ENCODE data around the gene STK32C. TPM values are rescaled to one million over a fixed set of nuclear protein-coding genes. Genes with fewer than 3 reads are reported as not detected.
A peak's percentile ranks its signal among the peaks of the same experiment; 100 is the strongest.
"Not testable (repeated sequence)": the region's sequence is repeated elsewhere in the genome, so short reads cannot be mapped to it uniquely, and the experiment has no call there.

The STK32C gene
- total RNA-seq, 1 donor from 2014 or later = 15.2 TPM

GRCh38 chr10:132347211-132347930 is 39.6 kb upstream of the STK32C start:
- intact Hi-C loops (cut with micrococcal nuclease) = no loop called here
- Mint-ChIP-seq H3K27me3 (no peaks in the 10 kb centered on the region), H3K27ac (no peak overlapping the region), H3K9me3 (no peaks in the 10 kb centered on the region), H3K36me3 (ENCODE audit: low read depth) (no peaks in the 10 kb centered on the region), H3K4me1 (no peaks in the 10 kb centered on the region), H3K4me3 (no peak overlapping the region)
- no peak for DNase-seq

GRCh38 chr10:132346806-132347205 is 39.1 kb upstream of the STK32C start:
- Mint-ChIP-seq H3K9me3 (no peaks in the 10 kb centered on the region), H3K27ac (no peak overlapping the region)

GRCh38 chr10:132345345-132345744 is 37.6 kb upstream of the STK32C start:
- no peaks in the 10 kb centered on the region for H3K9me3 Mint-ChIP-seq
- H3K27ac Mint-ChIP-seq = no peak overlapping the region
- H3K27me3 Mint-ChIP-seq = no peaks in the 10 kb centered on the region
- no peak overlapping the region for H3K4me3 Mint-ChIP-seq
- no peaks in the 10 kb centered on the region for H3K4me1 Mint-ChIP-seq
- H3K36me3 Mint-ChIP-seq (ENCODE audit: low read depth) = no peaks in the 10 kb centered on the region
- DNase-seq = no peak
- intact Hi-C loops (cut with micrococcal nuclease) = no loop called here

More at GRCh38 chr10:132346806-132347205, 39.1 kb upstream of the STK32C start:
- DNase-seq = no peak
- no peaks in the 10 kb centered on the region for H3K27me3 Mint-ChIP-seq
- H3K4me3 Mint-ChIP-seq = no peak overlapping the region
- H3K36me3 Mint-ChIP-seq (ENCODE audit: low read depth) = no peaks in the 10 kb centered on the region
- intact Hi-C loops (cut with micrococcal nuclease) = no loop called here
- H3K4me1 Mint-ChIP-seq = no peaks in the 10 kb centered on the region

GRCh38 chr10:132344386-132344785 is 36.6 kb upstream of the STK32C start:
- Mint-ChIP-seq H3K36me3 (ENCODE audit: low read depth) (no peaks in the 10 kb centered on the region), H3K9me3 (no peaks in the 10 kb centered on the region), H3K4me1 (no peaks in the 10 kb centered on the region), H3K4me3 (no peak overlapping the region), H3K27me3 (no peaks in the 10 kb centered on the region), H3K27ac (no peak overlapping the region)
- intact Hi-C loops (cut with micrococcal nuclease) = no loop called here
- no peak for DNase-seq

- H3K27me3 Mint-ChIP-seq = no peaks in the 10 kb centered on the region
- intact Hi-C loops (cut with micrococcal nuclease) = no loop called here
- H3K36me3 Mint-ChIP-seq (ENCODE audit: low read depth) = no peaks in the 10 kb centered on the region
- H3K4me3 Mint-ChIP-seq = no peak overlapping the region
- no peak overlapping the region for H3K27ac Mint-ChIP-seq
- no peak for DNase-seq
- H3K9me3 Mint-ChIP-seq = no peaks in the 10 kb centered on the region
- H3K4me1 Mint-ChIP-seq = peaks cover under 1% of the 10 kb centered on the region
Measured at GRCh38 chr10:132342553-132342952, 34.8 kb upstream of the STK32C start.

- Mint-ChIP-seq H3K9me3 (no peaks in the 10 kb centered on the region), H3K27me3 (no peaks in the 10 kb centered on the region), H3K36me3 (ENCODE audit: low read depth) (no peaks in the 10 kb centered on the region), H3K4me3 (no peak overlapping the region), H3K27ac (no peak overlapping the region), H3K4me1 (peaks cover 7% of the 10 kb centered on the region)
- intact Hi-C loops (cut with micrococcal nuclease) = no loop called here
- no peak for DNase-seq
Measured at GRCh38 chr10:132341781-132342180, 34.0 kb upstream of the STK32C start.

- intact Hi-C loops (cut with micrococcal nuclease) = no loop called here
- Mint-ChIP-seq H3K36me3 (ENCODE audit: low read depth) (no peaks in the 10 kb centered on the region), H3K9me3 (no peaks in the 10 kb centered on the region), H3K27ac (no peak overlapping the region), H3K4me1 (peaks cover 10% of the 10 kb centered on the region), H3K27me3 (no peaks in the 10 kb centered on the region), H3K4me3 (no peak overlapping the region)
- DNase-seq = no peak
Measured at GRCh38 chr10:132341017-132341416, 33.3 kb upstream of the STK32C start.

- no peak for DNase-seq
- peaks cover 10% of the 10 kb centered on the region for H3K4me1 Mint-ChIP-seq
- intact Hi-C loops (cut with micrococcal nuclease) = no loop called here
Measured at GRCh38 chr10:132339276-132339675, 31.5 kb upstream of the STK32C start.

GRCh38 chr10:132338876-132339275 is 31.1 kb upstream of the STK32C start:
- no peak for DNase-seq
- peaks cover 12% of the 10 kb centered on the region for H3K4me1 Mint-ChIP-seq
- no peak overlapping the region for H3K4me3 Mint-ChIP-seq
- H3K9me3 Mint-ChIP-seq = no peaks in the 10 kb centered on the region
- H3K36me3 Mint-ChIP-seq (ENCODE audit: low read depth) = no peaks in the 10 kb centered on the region
- no peaks in the 10 kb centered on the region for H3K27me3 Mint-ChIP-seq
- H3K27ac Mint-ChIP-seq = no peak overlapping the region
- intact Hi-C loops (cut with micrococcal nuclease) = no loop called here

More at GRCh38 chr10:132339276-132339675, 31.5 kb upstream of the STK32C start:
- Mint-ChIP-seq H3K36me3 (ENCODE audit: low read depth) (no peaks in the 10 kb centered on the region), H3K27ac (no peak overlapping the region), H3K27me3 (no peaks in the 10 kb centered on the region), H3K9me3 (no peaks in the 10 kb centered on the region), H3K4me3 (no peak overlapping the region)

- Mint-ChIP-seq H3K4me3 (peak overlapping the region; percentile 81), H3K4me1 (peaks cover 21% of the 10 kb centered on the region)
- H3K36me3 Mint-ChIP-seq (ENCODE audit: low read depth); H3K27me3 Mint-ChIP-seq; DNase-seq; H3K9me3 Mint-ChIP-seq; intact Hi-C loops (cut with micrococcal nuclease); H3K27ac Mint-ChIP-seq: not testable (repeated sequence)
Measured at GRCh38 chr10:132337854-132338253, 30.1 kb upstream of the STK32C start.

GRCh38 chr10:132336919-132337407 is 29.2 kb upstream of the STK32C start:
- Mint-ChIP-seq H3K27me3 (peaks cover 2% of the 10 kb centered on the region), H3K4me1 (peaks cover 27% of the 10 kb centered on the region), H3K4me3 (peak overlapping the region; percentile 81), H3K9me3 (no peaks in the 10 kb centered on the region), H3K36me3 (ENCODE audit: low read depth) (peaks cover under 1% of the 10 kb centered on the region), H3K27ac (peak overlapping the region; percentile 82)
- peak; percentile 70 for DNase-seq
- intact Hi-C loops (cut with micrococcal nuclease) = no loop called here

GRCh38 chr10:132336064-132336746 is 28.5 kb upstream of the STK32C start:
- no peaks in the 10 kb centered on the region for H3K9me3 Mint-ChIP-seq
- DNase-seq = no peak
- peaks cover 6% of the 10 kb centered on the region for H3K36me3 Mint-ChIP-seq (ENCODE audit: low read depth)
- H3K27me3 Mint-ChIP-seq = peaks cover 4% of the 10 kb centered on the region
- H3K4me1 Mint-ChIP-seq = peaks cover 30% of the 10 kb centered on the region
- peak overlapping the region; percentile 55 for H3K4me3 Mint-ChIP-seq
- intact Hi-C loops (cut with micrococcal nuclease) = no loop called here
- peak overlapping the region; percentile 37 for H3K27ac Mint-ChIP-seq

- Mint-ChIP-seq H3K4me1 (peaks cover 33% of the 10 kb centered on the region), H3K9me3 (no peaks in the 10 kb centered on the region), H3K4me3 (no peak overlapping the region), H3K36me3 (ENCODE audit: low read depth) (peaks cover 6% of the 10 kb centered on the region), H3K27me3 (peaks cover 4% of the 10 kb centered on the region), H3K27ac (no peak overlapping the region)
- no peak for DNase-seq
- intact Hi-C loops (cut with micrococcal nuclease) = no loop called here
Measured at GRCh38 chr10:132335189-132336063, 27.7 kb upstream of the STK32C start.

Measured in activated CD4-positive, alpha-beta T cell treated with anti-CD3 and anti-CD28 coated beads, Interleukin-2, amount 10 ng/mL, durations not matched to agents 24 days and 14 days (primary cell).